Lower leg skin (tissue), 4 donors: Measurements from ENCODE around the gene JPH2. TPM values are rescaled to one million over a fixed set of nuclear protein-coding genes. Genes with fewer than 3 reads are reported as not detected.

Experiments
- DNase-seq, 2 donors: peaks; one replicate each; pipeline ENCODE4 v3.0.0-alpha.2; 2019; ENCODE audit warnings: low spot score in 2 of 2
- H3K4me3 ChIP-seq: fragments of 200-600 bp; sonication (generic); 2 replicates; pipeline ENCODE4 v1.5.1; 2017; ENCODE audit warnings: mild to moderate bottlenecking, low read depth; ENCODE audit not compliant: poor library complexity, severe bottlenecking
- CTCF ChIP-seq, 3 donors: fragments of 450-650 bp; IDR thresholded peaks; one replicate each; pipeline ENCODE4 v1.5.1; 2016; ENCODE audit warnings: antibody characterized with exemption in 3 of 3, mild to moderate bottlenecking in 3 of 3, moderate library complexity in 2 of 3
- POLR2A ChIP-seq, 2 donors: fragments of 450-650 bp; IDR thresholded peaks; one replicate each; pipeline ENCODE4 v1.6.1; 2016 to 2017; ENCODE audit warnings: antibody characterized with exemption in 2 of 2, mild to moderate bottlenecking in 1 of 2, moderate library complexity in 1 of 2
- WGBS, 2 donors: methylation state at CpG; one replicate each; pipeline ENCODE4 v1.1.5; 2018; 5-methylcytosine and 5-hydroxymethylcytosine counted together
- intact Hi-C: fragments of 100-400 bp; cut with DNase I; formaldehyde crosslinking; loops from one replicate; pipeline ENCODE4 v1.15.0; 2023; ENCODE audit warnings: low total_unique reads
- total RNA-seq, 4 donors: library from RNA; depleted of rRNA; stranded (reverse); fragments of >200 nt; gene quantifications; one replicate each; pipeline ENCODE4 v1.1.0, GENCODE V29; 2016

Gene JPH2
- total RNA-seq, 4 donors from 2014 or later: 1.5 to 10.9 (median 5.6) TPM

- TF ChIP-seq POLR2A (IDR thresholded peaks at IDR 0.05) (no peak), CTCF (IDR thresholded peaks at IDR 0.05) (no peak)
- DNase-seq: no peak
- intact Hi-C loops: no loop called here
- H3K4me3 ChIP-seq: no peak overlapping the region
Measured at GRCh38 chr20:44206132-44206531, 19.1 kb upstream of the JPH2 start.

GRCh38 chr20:44204832-44205215 is 17.8 kb upstream of the JPH2 start:
- 75 to 78% methylated on average over 10 of the region's 10 CpGs for WGBS, 2 donors
- H3K4me3 ChIP-seq: no peak overlapping the region
- TF ChIP-seq POLR2A (IDR thresholded peaks at IDR 0.05): no peak
- TF ChIP-seq CTCF (IDR thresholded peaks at IDR 0.05): no peak
- no peak for DNase-seq
- intact Hi-C loops: no loop called here

- intact Hi-C loops: no loop called here
- H3K4me3 ChIP-seq: no peak overlapping the region
- 66 to 68% methylated on average over 4 of the region's 4 CpGs for WGBS, 2 donors
- DNase-seq: peak in 1 of 2 donors; percentile 48
- TF ChIP-seq CTCF (IDR thresholded peaks at IDR 0.05) (no peak), POLR2A (IDR thresholded peaks at IDR 0.05) (no peak)
Measured at GRCh38 chr20:44204156-44204831, 17.3 kb upstream of the JPH2 start.

DNA sequence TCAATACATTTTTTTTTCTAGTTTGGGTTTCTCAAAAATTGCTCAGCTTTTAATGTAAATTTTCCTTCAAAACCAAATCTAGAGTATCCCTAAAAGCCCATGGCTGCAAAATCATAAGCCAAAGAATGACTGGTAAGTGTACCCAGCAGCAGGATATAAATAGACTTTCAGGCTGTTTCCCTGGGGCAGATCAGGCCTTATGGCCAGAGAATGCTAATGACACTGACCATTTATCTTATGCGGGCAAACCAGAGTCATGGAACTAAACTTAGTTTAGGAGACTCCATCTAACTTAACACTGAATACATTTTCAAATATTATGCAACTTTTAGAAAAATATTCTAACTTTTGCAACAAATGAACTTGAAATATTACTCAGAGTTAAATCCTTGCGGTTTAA is 16.2 kb upstream of the JPH2 start:
- no peak for DNase-seq
- intact Hi-C loops: no loop called here
- TF ChIP-seq POLR2A (IDR thresholded peaks at IDR 0.05) (no peak), CTCF (IDR thresholded peaks at IDR 0.05) (no peak)
- no peak overlapping the region for H3K4me3 ChIP-seq
- 77 to 90% methylated on average over 2 of the region's 2 CpGs for WGBS, 2 donors

DNA sequence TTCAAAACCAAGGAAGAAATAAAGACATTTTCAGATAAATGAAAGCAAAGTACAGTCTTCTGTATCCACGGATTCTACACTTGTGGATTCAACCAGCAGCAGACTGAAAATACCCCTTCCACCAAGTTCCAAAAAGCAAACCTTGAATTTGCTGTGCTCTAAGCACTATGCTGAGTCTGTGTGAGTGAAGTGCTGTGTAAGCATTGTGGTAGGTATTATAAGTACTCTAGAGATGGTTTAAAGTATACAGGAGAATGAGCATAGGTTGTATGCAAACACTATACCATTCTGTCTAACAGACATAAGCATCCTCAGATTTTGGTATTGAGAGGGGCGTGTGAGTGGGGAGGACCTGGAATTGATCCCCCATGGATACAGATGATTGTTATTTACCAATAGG is 14.0 kb upstream of the JPH2 start:
- no peak overlapping the region for H3K4me3 ChIP-seq
- intact Hi-C loops: no loop called here
- DNase-seq: no peak
- WGBS, 2 donors: 69 to 89% methylated on average over 2 of the region's 2 CpGs
- TF ChIP-seq CTCF (IDR thresholded peaks at IDR 0.05) (no peak), POLR2A (IDR thresholded peaks at IDR 0.05) (no peak)

- no peak overlapping the region for H3K4me3 ChIP-seq
- intact Hi-C loops: no loop called here
- DNase-seq: no peak
- TF ChIP-seq CTCF (IDR thresholded peaks at IDR 0.05) (no peak), POLR2A (IDR thresholded peaks at IDR 0.05) (no peak)
- 73 to 80% methylated on average over 4 of the region's 4 CpGs for WGBS, 2 donors
Measured at GRCh38 chr20:44200371-44200770, 13.4 kb upstream of the JPH2 start.
